Ovary (tissue), 3 donors: Measurements from ENCODE around the gene FAP.

Experiments
- CTCF ChIP-seq, 3 donors: fragments of 450-650 bp in 2 of 3; fragments of 200-600 bp in 1 of 3; IDR thresholded peaks; one replicate each; pipeline versions ENCODE4 v1.5.1 to v1.8.0; 2016 to 2022; ENCODE audit warnings: antibody characterized with exemption in 3 of 3, mild to moderate bottlenecking in 1 of 3
- POLR2A ChIP-seq: fragments of 450-650 bp; IDR thresholded peaks from one replicate; pipeline ENCODE4 v1.6.1; 2017; ENCODE audit warnings: antibody characterized with exemption, mild to moderate bottlenecking, moderate library complexity
- donor health status: DM: no; HTN: no; CAD: no.

GRCh38 chr2:162200636-162201035, 42.6 kb downstream of the FAP start:
- no peak for TF ChIP-seq CTCF (IDR thresholded peaks at IDR 0.05)
- no peak for TF ChIP-seq POLR2A
